ENCODE measurements around the gene SHISA9.

The SHISA9 gene

GRCh38 chr16:13118091-13118490 is 216.7 kb downstream of the SHISA9 start:
- TF ChIP-seq ZNF565 (CRISPR knock-in tag; conservative IDR thresholded peaks at IDR 0.05; ENCODE audit: low read depth) = no peak
- TF ChIP-seq ZNF8 (CRISPR knock-in tag; IDR thresholded peaks at IDR 0.05) = no peak
- TF ChIP-seq CSRNP3 (CRISPR knock-in tag; IDR thresholded peaks at IDR 0.05) = no peak
- TF ChIP-seq BACH2 (CRISPR knock-in tag; IDR thresholded peaks at IDR 0.05; ENCODE audit: borderline replicate concordance) = no peak
- TF ChIP-seq SNAI2 (CRISPR knock-in tag; IDR thresholded peaks at IDR 0.05) = no peak
- no peak for TF ChIP-seq PPARA (CRISPR knock-in tag; IDR thresholded peaks at IDR 0.05; ENCODE audit: borderline replicate concordance)
- no peak for ATAC-seq

- ATAC-seq = no peak
- TF ChIP-seq ZFP30 (CRISPR knock-in tag; IDR thresholded peaks at IDR 0.05) = no peak
Measured at GRCh38 chr16:13120091-13120490, 218.7 kb downstream of the SHISA9 start.

GRCh38 chr16:13120557-13120956 is 219.2 kb downstream of the SHISA9 start:
- TF ChIP-seq PATZ1 (CRISPR knock-in tag; IDR thresholded peaks at IDR 0.05; ENCODE audit: borderline replicate concordance) (no peak), TCF4 (CRISPR knock-in tag; IDR thresholded peaks at IDR 0.05; ENCODE audit: borderline replicate concordance) (no peak), RARB (CRISPR knock-in tag; IDR thresholded peaks at IDR 0.05) (no peak), POU6F1 (CRISPR knock-in tag; IDR thresholded peaks at IDR 0.05; ENCODE audit: borderline replicate concordance, low read depth) (no peak), CREB5 (CRISPR knock-in tag; IDR thresholded peaks at IDR 0.05; ENCODE audit: low read depth) (no peak), ISL1 (CRISPR knock-in tag; IDR thresholded peaks at IDR 0.05) (no peak), GLIS3 (CRISPR knock-in tag; IDR thresholded peaks at IDR 0.05) (no peak), ZNF8 (CRISPR knock-in tag; IDR thresholded peaks at IDR 0.05) (no peak), TSHZ2 (CRISPR knock-in tag; IDR thresholded peaks at IDR 0.05) (no peak), ARNTL (CRISPR knock-in tag; IDR thresholded peaks at IDR 0.05; ENCODE audit: borderline replicate concordance, low read depth) (no peak), BACH2 (CRISPR knock-in tag; IDR thresholded peaks at IDR 0.05; ENCODE audit: borderline replicate concordance) (no peak), ZC3H10 (CRISPR knock-in tag; IDR thresholded peaks at IDR 0.05) (no peak), SNAI2 (CRISPR knock-in tag; IDR thresholded peaks at IDR 0.05) (no peak), CSDC2 (CRISPR knock-in tag; IDR thresholded peaks at IDR 0.05) (no peak), ZNF565 (CRISPR knock-in tag; conservative IDR thresholded peaks at IDR 0.05; ENCODE audit: low read depth) (no peak), ZFP30 (CRISPR knock-in tag; IDR thresholded peaks at IDR 0.05) (no peak), CSRNP3 (CRISPR knock-in tag; IDR thresholded peaks at IDR 0.05) (no peak)
- no peak for ATAC-seq
